Gastrocnemius medialis (tissue), 4 donors: ENCODE results near the gene OBSCN. TPM values are rescaled to one million over a fixed set of nuclear protein-coding genes. Genes with fewer than 3 reads are reported as not detected.

ENCODE experiments used
- ATAC-seq, 2 donors: fragments of 150-250 bp; one replicate each; pipeline ENCODE4 v1.9.1; 2016
- DNase-seq, 2 donors: peaks; one replicate each; pipeline ENCODE4 v3.0.0-alpha.2; 2019
- H3K27ac ChIP-seq, 4 donors: fragments of 200-600 bp; sonication (generic); 1 replicate in 1 of 4; 2 replicates in 3 of 4; pipeline ENCODE4 v1.5.1; 2016 to 2018; ENCODE audit warnings: mild to moderate bottlenecking in 2 of 4, moderate library complexity in 1 of 4
- H3K27me3 ChIP-seq, 3 donors: fragments of 200-600 bp; sonication (generic) in 2 of 3; 1 replicate in 1 of 3; 2 replicates in 2 of 3; pipeline versions ENCODE4 v1.5.1 to v1.6.0; 2016 to 2019; ENCODE audit warnings: mild to moderate bottlenecking in 1 of 3, moderate library complexity in 1 of 3
- H3K36me3 ChIP-seq, 2 donors: fragments of 200-600 bp; sonication (generic) in 1 of 2; one replicate each; pipeline ENCODE4 v1.5.1; 2017 to 2018
- H3K4me1 ChIP-seq, 2 donors: fragments of 200-600 bp; sonication (generic) in 1 of 2; one replicate each; pipeline ENCODE4 v1.5.1; 2016 to 2017; ENCODE audit warnings: mild to moderate bottlenecking in 2 of 2
- H3K4me3 ChIP-seq, 4 donors: fragments of 200-600 bp; sonication (generic) in 3 of 4; 1 replicate in 1 of 4; 2 replicates in 3 of 4; pipeline ENCODE4 v1.5.1; 2016 to 2019; ENCODE audit warnings: mild to moderate bottlenecking in 2 of 4
- H3K9me3 ChIP-seq, 3 donors: fragments of 200-600 bp; sonication (generic) in 2 of 3; 1 replicate in 1 of 3; 2 replicates in 2 of 3; pipeline ENCODE4 v1.5.1; 2016 to 2019
- CTCF ChIP-seq, 5 experiments: fragments of 450-650 bp in 3 of 5; fragments of 200-600 bp in 2 of 5; sonication (generic) in 2 of 5; IDR thresholded peaks in 4 of 5; conservative IDR thresholded peaks in 1 of 5; 1 replicate in 4 of 5; 2 replicates in 1 of 5; pipeline ENCODE4 v1.5.1; 2016 to 2019; ENCODE audit warnings: antibody characterized with exemption in 5 of 5, mild to moderate bottlenecking in 3 of 5, moderate library complexity in 3 of 5
- POLR2A ChIP-seq, 2 donors: fragments of 450-650 bp; IDR thresholded peaks; one replicate each; pipeline ENCODE4 v1.6.1; 2017; ENCODE audit warnings: antibody characterized with exemption in 2 of 2, mild to moderate bottlenecking in 2 of 2, moderate library complexity in 2 of 2
- in situ Hi-C, 4 donors: fragments of 200-750 bp; cut with MboI; loops; one replicate each; pipeline versions ENCODE4 v1.15.0 to v1.8.0; 2017; ENCODE audit warnings: low sequenced_read_pairs in 4 of 4
- intact Hi-C: fragments of 100-400 bp; cut with DNase I; formaldehyde crosslinking; loops from one replicate; pipeline ENCODE4 v1.15.1; 2023; ENCODE audit warnings: low total_unique reads
- total RNA-seq, 4 donors: library from RNA; depleted of rRNA; stranded (reverse); fragments of >200 nt; gene quantifications; one replicate each; pipeline versions ENCODE4 v1.1.0 to v1.2.3, GENCODE V29; 2016

OBSCN gene
- total RNA-seq, 4 donors from 2014 or later: 798 to 1,571 (median 1,162) TPM

- ATAC-seq: peak; percentile 65 to 79
- Histone ChIP-seq H3K9me3 (no peaks in the 10 kb centered on the region), H3K27ac (peak overlapping the region; percentile 79 to 89 (median 86)), H3K4me1 (peaks cover 0 to 13% of the 10 kb centered on the region in 2 donors), H3K27me3 (no peaks in the 10 kb centered on the region), H3K4me3 (no peak overlapping the region), H3K36me3 (peaks cover 0 to 97% of the 10 kb centered on the region in 2 donors)
- no peak for TF ChIP-seq POLR2A (IDR thresholded peaks at IDR 0.05)
- no peak for TF ChIP-seq CTCF (IDR thresholded peaks at IDR 0.05 in 4 of 5, conservative IDR thresholded peaks at IDR 0.05 in 1 of 5)
- DNase-seq: peak; percentile 69 to 90
- in situ Hi-C loops: no loop called here
- intact Hi-C loops: loop anchor here (5.0 kb wide), 1 partner anchor 55 kb away; no protein-coding TSS in a partner anchor
These were observed 74.6 kb downstream of the OBSCN start for GRCh38 chr1:228282329-228283042.

- H3K9me3 ChIP-seq: no peaks in the 10 kb centered on the region
- DNase-seq (peak in 1 of 2 donors; percentile 45), ATAC-seq (no peak)
- peaks cover 0 to 13% of the 10 kb centered on the region in 2 donors for H3K4me1 ChIP-seq
- intact Hi-C loops: loop anchor here (5.0 kb wide), 1 partner anchor 56 kb away; no protein-coding TSS in a partner anchor
- peak overlapping the region; percentile 79 to 89 (median 86) for H3K27ac ChIP-seq
- in situ Hi-C loops: no loop called here
- H3K36me3 ChIP-seq: peaks cover 0 to 97% of the 10 kb centered on the region in 2 donors
- no peaks in the 10 kb centered on the region for H3K27me3 ChIP-seq
- no peak overlapping the region for H3K4me3 ChIP-seq
- no peak for TF ChIP-seq POLR2A (IDR thresholded peaks at IDR 0.05)
- no peak for TF ChIP-seq CTCF (IDR thresholded peaks at IDR 0.05 in 4 of 5, conservative IDR thresholded peaks at IDR 0.05 in 1 of 5)
These were observed 75.2 kb downstream of the OBSCN start for GRCh38 chr1:228283043-228283371.

GRCh38 chr1:228283476-228284147 is 75.8 kb downstream of the OBSCN start:
- H3K27me3 ChIP-seq: no peaks in the 10 kb centered on the region
- in situ Hi-C loops (no loop called here), intact Hi-C loops (loop anchor here (5.0 kb wide), 1 partner anchor 56 kb away; no protein-coding TSS in a partner anchor)
- no peak overlapping the region for H3K4me3 ChIP-seq
- peak overlapping the region; percentile 79 to 89 (median 86) for H3K27ac ChIP-seq
- DNase-seq (peak in 1 of 2 donors; percentile 45), ATAC-seq (no peak)
- H3K9me3 ChIP-seq: no peaks in the 10 kb centered on the region
- peaks cover 0 to 13% of the 10 kb centered on the region in 2 donors for H3K4me1 ChIP-seq
- TF ChIP-seq CTCF (IDR thresholded peaks at IDR 0.05 in 4 of 5, conservative IDR thresholded peaks at IDR 0.05 in 1 of 5): no peak
- TF ChIP-seq POLR2A (IDR thresholded peaks at IDR 0.05): no peak
- peaks cover 3 to 97% of the 10 kb centered on the region in 2 donors for H3K36me3 ChIP-seq

GRCh38 chr1:228284148-228284495 is 76.3 kb downstream of the OBSCN start:
- in situ Hi-C loops (no loop called here), intact Hi-C loops (loop anchor here (5.0 kb wide), 1 partner anchor 57 kb away; no protein-coding TSS in a partner anchor)
- Histone ChIP-seq H3K4me3 (no peak overlapping the region), H3K9me3 (no peaks in the 10 kb centered on the region), H3K4me1 (peaks cover 0 to 13% of the 10 kb centered on the region in 2 donors), H3K27ac (peak overlapping the region; percentile 79 to 89 (median 86)), H3K36me3 (peaks cover 3 to 97% of the 10 kb centered on the region in 2 donors), H3K27me3 (no peaks in the 10 kb centered on the region)
- peak in 1 of 2 donors; percentile 11 for DNase-seq
- no peak for ATAC-seq
- TF ChIP-seq CTCF (IDR thresholded peaks at IDR 0.05 in 4 of 5, conservative IDR thresholded peaks at IDR 0.05 in 1 of 5) (no peak), POLR2A (IDR thresholded peaks at IDR 0.05) (no peak)
